ENCODE results near the gene EBF3. TPM values are rescaled to one million over a fixed set of nuclear protein-coding genes. Genes with fewer than 3 reads are reported as not detected.

The EBF3 gene
- total RNA-seq, 1 donor from 2014 or later, result 0.53 TPM

- H3K4me1 ChIP-seq, result no peaks in the 10 kb centered on the region
- DNase-seq (no peak), ATAC-seq (no peak)
- no peak for TF ChIP-seq CTCF (IDR thresholded peaks at IDR 0.05)
- intact Hi-C loops (cut with DNase I), result no loop called here
- H3K27me3 ChIP-seq (ENCODE audit: low read depth), result no peaks in the 10 kb centered on the region
- H3K27ac ChIP-seq, result no peak overlapping the region
- H3K36me3 ChIP-seq, result no peaks in the 10 kb centered on the region
- H3K4me3 ChIP-seq, result no peak overlapping the region
- H3K9me3 ChIP-seq, result no peaks in the 10 kb centered on the region
These were observed 116.2 kb downstream of the EBF3 start for GRCh38 chr10:129847741-129848483.

DNA sequence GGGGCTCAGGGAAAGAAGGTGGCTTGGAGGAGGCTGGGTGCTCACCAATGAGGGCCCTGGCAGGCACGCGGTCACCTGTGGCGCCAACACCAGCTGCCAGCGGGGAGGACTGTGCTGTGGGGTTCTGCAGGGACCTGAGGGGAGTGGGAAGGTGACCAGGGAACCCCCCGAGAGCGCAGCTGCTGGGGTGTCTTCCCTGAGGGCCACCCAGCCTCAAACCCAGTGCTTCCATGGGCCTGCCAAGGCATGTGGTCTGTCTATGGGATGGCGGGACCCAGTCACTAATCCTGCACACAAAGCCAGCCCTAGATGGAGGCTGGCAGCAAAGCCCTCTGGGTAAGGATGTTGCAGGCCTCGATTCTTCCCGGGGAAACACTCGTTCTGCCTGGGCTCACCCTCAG lies 117.1 kb downstream of the EBF3 start:
- ATAC-seq, result peak in 1 of 2 donors; percentile 24
- TF ChIP-seq CTCF (IDR thresholded peaks at IDR 0.05), result no peak
- no peaks in the 10 kb centered on the region for H3K36me3 ChIP-seq
- H3K27me3 ChIP-seq (ENCODE audit: low read depth), result no peaks in the 10 kb centered on the region
- no peak overlapping the region for H3K27ac ChIP-seq
- intact Hi-C loops (cut with DNase I), result no loop called here
- no peak for DNase-seq
- H3K4me3 ChIP-seq, result no peak overlapping the region
- no peaks in the 10 kb centered on the region for H3K9me3 ChIP-seq
- no peaks in the 10 kb centered on the region for H3K4me1 ChIP-seq

DNA sequence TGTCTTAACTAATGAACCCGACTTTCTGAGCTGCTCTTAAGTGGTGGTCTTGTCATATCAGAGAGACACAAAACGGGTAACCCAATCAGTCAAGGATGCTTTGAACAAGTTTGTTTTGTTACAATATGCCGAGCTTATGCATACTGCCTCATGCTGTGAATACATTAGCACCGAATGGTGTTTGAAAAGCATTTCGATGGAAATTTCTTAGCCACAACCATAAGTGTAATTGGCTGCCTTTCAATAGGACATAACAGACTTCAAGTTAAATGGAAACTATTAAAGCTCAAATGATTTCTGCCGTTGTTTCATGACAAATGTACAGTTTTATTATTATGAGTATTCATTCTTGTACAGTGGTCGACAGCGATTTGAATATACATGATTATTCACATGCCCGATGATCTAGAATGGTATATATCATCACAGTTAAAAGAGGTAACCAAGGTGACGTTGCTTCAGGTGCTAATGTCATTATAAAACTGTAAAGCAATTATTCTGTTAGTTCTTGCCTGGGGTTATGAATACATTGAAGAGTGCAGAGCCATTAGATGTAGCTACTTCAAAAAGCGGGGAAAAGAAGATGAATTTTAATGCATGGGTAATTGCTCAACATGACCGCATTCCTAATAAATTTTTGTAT lies 118.8 kb downstream of the EBF3 start:
- intact Hi-C loops (cut with DNase I), result no loop called here
- H3K4me1 ChIP-seq, result no peaks in the 10 kb centered on the region
- no peak overlapping the region for H3K4me3 ChIP-seq
- TF ChIP-seq CTCF (IDR thresholded peaks at IDR 0.05), result no peak
- no peaks in the 10 kb centered on the region for H3K9me3 ChIP-seq
- no peak for ATAC-seq
- H3K36me3 ChIP-seq, result no peaks in the 10 kb centered on the region
- no peaks in the 10 kb centered on the region for H3K27me3 ChIP-seq (ENCODE audit: low read depth)
- no peak overlapping the region for H3K27ac ChIP-seq
- no peak for DNase-seq

- TF ChIP-seq CTCF (IDR thresholded peaks at IDR 0.05), result no peak
- no peak overlapping the region for H3K4me3 ChIP-seq
- no peak for ATAC-seq
- no peaks in the 10 kb centered on the region for H3K4me1 ChIP-seq
- H3K9me3 ChIP-seq, result no peaks in the 10 kb centered on the region
- intact Hi-C loops (cut with DNase I), result no loop called here
- no peaks in the 10 kb centered on the region for H3K27me3 ChIP-seq (ENCODE audit: low read depth)
- DNase-seq, result no peak
- no peak overlapping the region for H3K27ac ChIP-seq
- H3K36me3 ChIP-seq, result no peaks in the 10 kb centered on the region
These were observed 119.8 kb downstream of the EBF3 start for GRCh38 chr10:129844216-129844766.

DNA sequence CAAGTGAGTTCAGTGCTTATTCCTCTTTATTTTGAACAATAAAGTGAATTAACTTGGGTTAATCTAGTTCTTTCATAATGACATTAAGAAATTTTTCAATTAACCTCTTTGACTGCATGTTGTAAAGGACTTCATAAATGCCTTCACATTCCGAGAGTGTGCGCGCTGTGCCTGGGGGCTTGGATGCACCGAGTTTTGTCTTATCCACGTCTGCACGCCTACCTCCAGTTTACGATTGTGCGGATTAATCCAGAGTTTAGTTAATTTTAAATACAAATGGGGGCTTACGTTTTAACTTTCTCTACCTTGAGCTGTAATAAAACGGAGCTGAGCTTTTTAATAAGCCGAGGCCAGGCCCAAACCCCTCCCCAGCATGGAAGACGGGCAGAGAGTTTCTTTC lies 120.4 kb downstream of the EBF3 start:
- intact Hi-C loops (cut with DNase I), result no loop called here
- H3K27me3 ChIP-seq (ENCODE audit: low read depth), result no peaks in the 10 kb centered on the region
- H3K4me3 ChIP-seq, result no peak overlapping the region
- no peak for ATAC-seq
- H3K36me3 ChIP-seq, result no peaks in the 10 kb centered on the region
- no peaks in the 10 kb centered on the region for H3K9me3 ChIP-seq
- no peaks in the 10 kb centered on the region for H3K4me1 ChIP-seq
- DNase-seq, result no peak
- no peak for TF ChIP-seq CTCF (IDR thresholded peaks at IDR 0.05)
- H3K27ac ChIP-seq, result no peak overlapping the region

Measured in lower lobe of right lung (tissue), 2 donors.